Suppressor macrophage treated with lipopolysaccharide for 4 hours (primary cell): ENCODE measurements around the gene C1S.
"Not testable (repeated sequence)": the region's sequence is repeated elsewhere in the genome, so short reads cannot be mapped to it uniquely, and the experiment has no call there.

Experiments
- DNase-seq: peaks from one replicate; pipeline ENCODE4 v3.0.0-alpha.2; 2020

Gene C1S

GRCh38 chr12:7060353-7060954 is at the start of gene C1S:
Gene C1S (plus strand): TSS chr12:7060718. CDS start chr12:7061913, 1,195 bp downstream.
- peak; percentile 91 for DNase-seq

- DNase-seq: not testable (repeated sequence)
Observed at GRCh38 chr12:7011398-7011797, 49.1 kb upstream of the C1S start.

- DNase-seq: no peak
Observed at GRCh38 chr12:7012024-7012607, 48.4 kb upstream of the C1S start.

GRCh38 chr12:7013101-7013500 is 47.4 kb upstream of the C1S start:
- no peak for DNase-seq

GRCh38 chr12:7015555-7016370 is 44.8 kb upstream of the C1S start:
- DNase-seq: no peak

GRCh38 chr12:7016958-7017571 is 43.5 kb upstream of the C1S start:
- no peak for DNase-seq

GRCh38 chr12:7017870-7018349 is 42.6 kb upstream of the C1S start:
- DNase-seq: peak; percentile 26

GRCh38 chr12:7018350-7019042 is 42.0 kb upstream of the C1S start, which contains the start of gene LPCAT3:
Gene LPCAT3 (minus strand): TSS chr12:7018476. CDS start chr12:7018424, 52 bp downstream.
- peak; percentile 97 for DNase-seq

- no peak for DNase-seq
Observed at GRCh38 chr12:7019043-7019569, 41.4 kb upstream of the C1S start.

- DNase-seq: peak; percentile 70
Observed at GRCh38 chr12:7021956-7022355, 38.6 kb upstream of the C1S start.

GRCh38 chr12:7023114-7023513 is 37.4 kb upstream of the C1S start:
- no peak for DNase-seq

GRCh38 chr12:7026854-7027253 is 33.7 kb upstream of the C1S start:
- no peak for DNase-seq

GRCh38 chr12:7031306-7031705 is 29.2 kb upstream of the C1S start:
- DNase-seq: no peak

- DNase-seq: no peak
Observed at GRCh38 chr12:7032990-7033389, 27.5 kb upstream of the C1S start.

- DNase-seq: no peak
Observed at GRCh38 chr12:7034464-7034863, 26.1 kb upstream of the C1S start.

GRCh38 chr12:7035463-7035862 is 25.1 kb upstream of the C1S start:
- DNase-seq: no peak

GRCh38 chr12:7037411-7037810 is 23.1 kb upstream of the C1S start:
- DNase-seq: not testable (repeated sequence)

- DNase-seq: no peak
Observed at GRCh38 chr12:7038591-7038990, 21.9 kb upstream of the C1S start.

- no peak for DNase-seq
Observed at GRCh38 chr12:7039403-7039802, 21.1 kb upstream of the C1S start.

GRCh38 chr12:7042842-7043241 is 17.7 kb upstream of the C1S start:
- DNase-seq: peak; percentile 61

- no peak for DNase-seq
Observed at GRCh38 chr12:7045913-7046312, 14.6 kb upstream of the C1S start.

GRCh38 chr12:7046383-7047105 is 14.0 kb upstream of the C1S start:
- no peak for DNase-seq
